HuH-7 (cell line): ENCODE data around the gene CUL3.

Source experiments
- DNase-seq: peaks from one replicate; pipeline ENCODE4 v3.0.0; 2011; ENCODE audit warnings: low spot score

Gene CUL3

GRCh38 chr2:224421065-224421464 is 164.1 kb downstream of the CUL3 start:
- DNase-seq: no peak
